Ureter (tissue), 1 donor: ENCODE data around the gene PRKAA2. TPM values are rescaled to one million over a fixed set of nuclear protein-coding genes. Genes with fewer than 3 reads are reported as not detected.
"Not testable (repeated sequence)": the region's sequence is repeated elsewhere in the genome, so short reads cannot be mapped to it uniquely, and the experiment has no call there.

Experiments used
- DNase-seq: peaks from one replicate; pipeline ENCODE4 v3.0.0-alpha.2; 2020; ENCODE audit warnings: low spot score
- total RNA-seq: library from RNA; stranded (reverse); gene quantifications from one replicate; pipeline ENCODE4 v1.2.4, GENCODE V29; 2023
- donor health status: DM: yes; HTN: yes; CAD: no.

The PRKAA2 gene
- total RNA-seq = 7.1 TPM

GRCh38 chr1:56644919-56645676 lies at the start of gene PRKAA2:
TSS of gene PRKAA2 (plus strand) at chr1:56645314. CDS start at chr1:56645388, 74 bp downstream.
- no peak for DNase-seq

- not testable (repeated sequence) for DNase-seq
Measured at GRCh38 chr1:56595397-56596191, 49.5 kb upstream of the PRKAA2 start.

GRCh38 chr1:56610097-56610496 lies 35.0 kb upstream of the PRKAA2 start:
- not testable (repeated sequence) for DNase-seq

DNA sequence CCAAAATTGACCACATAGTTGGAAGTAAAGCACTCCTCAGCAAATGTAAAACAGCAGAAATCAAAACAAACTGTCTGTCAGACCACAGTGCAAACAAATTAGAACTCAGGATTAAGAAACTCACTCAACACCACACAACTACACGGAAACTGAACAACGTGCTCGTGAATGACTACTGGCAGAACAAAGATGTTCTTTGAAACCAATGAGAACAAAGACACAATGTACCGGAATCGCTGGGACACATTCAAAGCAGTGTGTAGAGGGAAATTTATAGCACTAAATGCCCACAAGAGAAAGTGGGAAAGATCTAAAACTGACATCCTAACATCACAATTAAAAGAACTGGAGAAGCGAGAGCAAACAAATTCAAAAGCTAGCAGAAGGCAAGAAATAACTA lies 34.3 kb upstream of the PRKAA2 start:
- DNase-seq = not testable (repeated sequence)

GRCh38 chr1:56617141-56617540 lies 28.0 kb upstream of the PRKAA2 start:
- DNase-seq = no peak

DNA sequence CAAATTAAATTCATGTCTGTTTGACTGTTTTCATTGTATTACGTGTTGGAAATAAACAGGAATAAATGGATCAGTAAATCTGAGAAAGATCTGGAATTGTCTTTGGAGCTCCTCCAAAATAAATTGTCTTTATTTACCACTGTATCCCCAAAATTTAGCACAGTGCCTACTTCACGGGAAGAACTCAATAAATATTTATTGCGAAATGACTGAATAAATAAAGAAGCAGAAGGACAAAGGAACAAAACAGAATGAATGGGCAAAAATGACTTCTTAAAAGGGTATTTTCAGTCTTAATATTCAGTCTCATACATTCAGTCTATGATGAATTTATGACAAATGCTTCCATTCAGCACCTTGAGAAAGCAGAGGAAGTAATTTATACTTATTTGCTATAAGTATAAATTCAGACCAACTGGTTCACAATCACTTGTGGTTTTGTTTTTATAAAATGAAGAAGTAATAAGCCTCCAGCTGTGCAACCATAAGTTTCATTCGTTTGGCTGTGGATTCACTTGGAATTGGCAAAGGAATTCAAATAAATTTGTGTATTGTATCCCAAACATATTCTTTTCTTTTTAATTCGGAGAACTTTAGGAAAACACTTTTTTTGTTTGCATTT lies 19.2 kb upstream of the PRKAA2 start:
- no peak for DNase-seq

- DNase-seq = no peak
Measured at GRCh38 chr1:56626546-56626945, 18.6 kb upstream of the PRKAA2 start.

GRCh38 chr1:56627019-56627635 lies 18.0 kb upstream of the PRKAA2 start:
- DNase-seq = no peak

DNA sequence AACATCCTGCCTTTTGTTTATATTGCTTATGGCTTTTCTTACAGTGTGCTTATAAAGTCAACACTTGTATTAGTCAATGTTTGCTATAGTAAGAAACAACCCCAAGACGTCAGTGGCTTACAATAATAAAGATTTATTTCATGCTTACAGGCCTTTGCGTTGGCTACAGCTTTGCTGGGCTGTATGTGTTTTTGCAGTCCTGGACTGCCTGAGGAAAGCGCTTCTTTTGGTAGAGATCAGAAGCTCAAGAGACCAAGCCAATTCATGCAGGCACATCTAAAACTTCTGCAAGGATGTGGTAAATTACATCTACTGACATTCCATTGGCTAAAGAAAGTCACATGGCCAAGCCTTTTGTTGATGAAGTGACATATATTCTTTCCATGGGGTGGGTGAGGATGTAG lies 17.5 kb upstream of the PRKAA2 start:
- DNase-seq = no peak

- no peak for DNase-seq
Measured at GRCh38 chr1:56630786-56631185, 14.3 kb upstream of the PRKAA2 start.

DNA sequence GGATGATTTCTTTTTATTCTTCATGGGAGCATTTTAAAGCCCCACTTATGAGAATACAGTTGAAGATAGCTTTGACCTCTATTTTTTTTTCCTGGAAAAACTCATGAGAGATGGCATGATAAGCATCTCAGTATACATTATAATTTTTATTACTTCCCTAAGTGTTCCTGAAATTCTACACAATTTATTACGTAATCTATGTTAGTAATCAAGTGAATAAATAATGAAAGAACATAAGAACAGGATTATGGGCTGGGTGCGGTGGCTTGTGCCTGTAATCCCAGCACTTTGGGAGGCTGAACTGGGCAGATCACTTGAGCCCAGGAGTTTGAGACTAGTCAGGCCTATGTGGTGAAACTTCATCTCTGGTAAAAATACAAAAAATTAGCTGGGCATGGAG lies 13.2 kb upstream of the PRKAA2 start:
- DNase-seq = no peak

- no peak for DNase-seq
Measured at GRCh38 chr1:56634981-56635380, 10.1 kb upstream of the PRKAA2 start.

DNA sequence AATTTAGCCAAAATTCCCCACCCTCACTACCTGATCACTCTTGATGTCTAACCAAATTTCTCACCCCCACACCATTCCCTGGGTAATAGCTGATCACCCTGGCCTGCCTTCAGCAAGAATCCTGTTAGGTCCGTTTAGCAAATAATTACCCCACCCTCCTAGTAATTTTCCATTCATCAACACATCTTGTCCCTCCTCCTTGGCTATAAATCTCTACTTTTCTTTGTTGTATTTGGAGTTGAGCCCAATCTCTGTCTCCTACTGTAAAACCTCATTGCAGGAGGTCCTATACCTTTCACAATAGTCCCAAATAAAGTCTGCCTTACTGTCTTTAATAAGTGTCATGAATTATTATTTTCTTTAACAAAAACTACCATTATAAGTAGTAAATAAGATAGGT lies 6.9 kb upstream of the PRKAA2 start:
- no peak for DNase-seq

DNA sequence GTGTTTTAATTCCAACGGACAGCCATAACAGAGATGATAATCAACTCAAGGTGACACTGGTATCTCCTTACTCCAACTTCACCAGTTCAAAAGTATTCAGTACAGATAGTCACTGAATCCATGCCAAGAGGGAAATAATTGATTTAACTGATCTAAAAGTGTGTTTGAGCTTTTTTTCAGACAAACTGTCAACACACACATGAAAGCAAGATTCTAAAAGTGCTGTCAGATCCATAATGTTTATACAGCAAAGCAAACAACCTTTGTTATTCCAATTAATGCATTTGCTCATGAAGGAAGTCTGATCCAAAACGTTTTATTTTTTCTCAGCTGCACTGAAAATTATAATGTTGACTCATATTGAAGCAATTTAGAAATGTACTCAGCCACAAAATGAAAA lies 5.9 kb upstream of the PRKAA2 start:
- DNase-seq = no peak

GRCh38 chr1:56643661-56644060 lies 1.5 kb upstream of the PRKAA2 start:
- DNase-seq = no peak

DNA sequence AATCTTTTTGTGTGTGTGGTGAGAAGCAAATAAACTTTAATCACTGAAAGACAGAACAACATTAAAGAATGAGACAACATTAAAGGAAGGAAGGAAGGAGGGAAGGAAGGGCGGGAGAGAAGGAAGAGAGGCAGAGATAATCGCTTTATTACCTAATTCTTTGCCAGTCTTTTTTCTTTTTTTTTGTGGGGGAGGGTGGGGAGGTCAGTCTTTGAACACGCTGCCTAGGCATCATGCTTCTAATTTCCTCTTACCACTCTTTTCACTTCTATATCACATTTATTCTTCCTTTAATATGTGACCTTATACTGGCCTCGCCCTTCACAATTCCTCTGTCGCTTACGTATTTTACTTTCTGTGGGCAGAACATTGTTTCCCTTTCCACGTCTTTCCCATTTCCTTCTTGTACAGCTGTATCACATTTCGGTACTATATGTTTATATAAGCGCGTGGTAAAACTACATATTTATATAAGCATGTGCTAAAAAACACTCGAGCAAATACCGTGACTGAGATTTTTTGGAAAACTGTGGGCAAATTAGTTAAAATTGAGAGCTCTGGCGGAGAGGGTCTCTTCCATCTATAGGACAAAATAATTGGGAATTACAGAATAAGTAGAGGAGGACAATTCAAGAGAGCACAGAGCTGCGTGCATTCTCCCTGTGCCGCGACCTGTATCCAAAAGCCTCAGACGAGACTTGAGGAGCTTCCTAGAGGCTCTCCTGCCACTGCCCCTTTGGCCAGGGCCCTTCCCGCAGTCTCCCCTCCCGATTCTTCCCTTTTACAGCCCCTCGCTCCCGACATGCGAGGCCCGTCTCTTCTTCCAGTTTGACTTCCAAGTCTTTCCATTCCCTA lies 823 bp upstream of the PRKAA2 start:
- no peak for DNase-seq

GRCh38 chr1:56645677-56646305 lies 677 bp downstream of the PRKAA2 start:
- no peak for DNase-seq

GRCh38 chr1:56646611-56647010 lies 1.5 kb downstream of the PRKAA2 start:
- DNase-seq = no peak

DNA sequence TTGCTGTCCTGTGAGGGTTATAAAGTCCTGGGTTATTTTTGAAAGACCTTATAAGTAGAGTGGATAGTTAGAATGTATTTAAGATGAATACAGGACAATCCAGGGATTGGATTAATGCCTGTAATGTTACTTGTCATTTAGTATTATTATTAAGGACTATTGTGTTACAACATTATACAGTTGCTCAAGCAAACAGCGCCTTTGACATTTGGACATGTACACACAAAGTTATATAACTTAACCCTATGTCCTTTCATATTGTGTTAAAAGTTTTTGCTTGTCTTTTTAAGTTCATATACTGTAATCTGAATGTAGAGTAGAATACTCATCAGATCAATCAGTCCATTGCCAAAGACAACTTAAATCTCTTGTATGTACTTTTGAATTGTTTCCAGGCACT lies 2.0 kb downstream of the PRKAA2 start:
- no peak for DNase-seq

GRCh38 chr1:56648546-56648945 lies 3.4 kb downstream of the PRKAA2 start:
- DNase-seq = no peak
